ENCODE measurements around the gene OGFOD1. TPM values are rescaled to one million over a fixed set of nuclear protein-coding genes. Genes with fewer than 3 reads are reported as not detected.

OGFOD1 gene
- total RNA-seq, 1 experiment from 2014 or later, result 51.6 TPM

- TF ChIP-seq ZBTB33 (IDR thresholded peaks at IDR 0.05; ENCODE audit: extremely low read depth, insufficient replicate concordance, low read length), result no peak
- TF ChIP-seq MAX (IDR thresholded peaks at IDR 0.05), result no peak
- TF ChIP-seq YY1 (IDR thresholded peaks at IDR 0.05; ENCODE audit: extremely low read depth, insufficient replicate concordance, low read depth, low read length), result no peak
- TF ChIP-seq ZFX (IDR thresholded peaks at IDR 0.05), result no peak
Observed at GRCh38 chr16:56514845-56515244, 63.5 kb downstream of the OGFOD1 start (continued).

- POLR2A ChIA-PET, result no interaction called here
- CTCF ChIA-PET, result interaction anchor here (0.9 kb wide), 1 partner anchor 186 kb away, joined by 3 read pairs; no protein-coding TSS in a partner anchor
- Histone ChIP-seq H3K9ac (ENCODE audit: low read length) (no peak overlapping the region), H3K36me3 (ENCODE audit: control insufficient read depth in 1 of 2, insufficient read depth in 2 of 2, low read length in 2 of 2) (no peaks in the 10 kb centered on the region), H4K20me1 (ENCODE audit: insufficient read depth) (no peaks in the 10 kb centered on the region), H2AFZ (ENCODE audit: low read depth, low read length, poor library complexity, severe bottlenecking) (no peak overlapping the region), H3K79me2 (ENCODE audit: insufficient read depth, low read length) (no peaks in the 10 kb centered on the region), H3K4me1 (ENCODE audit: control insufficient read depth in 1 of 2, insufficient read depth in 2 of 2, low read length in 2 of 2) (peaks cover 21 to 28% of the 10 kb centered on the region in 2 experiments), H3K9me3 (ENCODE audit: control insufficient read depth in 1 of 2, insufficient read depth in 1 of 2, low read depth in 1 of 2, low read length in 2 of 2) (no peaks in the 10 kb centered on the region), H3K4me3 (replicated peaks in 1 of 2; ENCODE audit: low read depth in 1 of 2, low read length in 2 of 2) (no peak overlapping the region), H3K27ac (ENCODE audit: low read depth, low read length) (no peak overlapping the region), H3K9me2 (ENCODE audit: insufficient read depth) (no peaks in the 10 kb centered on the region), H3K4me2 (ENCODE audit: low read length) (no peak overlapping the region), H3K27me3 (ENCODE audit: insufficient read depth, low read length) (no peaks in the 10 kb centered on the region)
- intact Hi-C loops (cut with micrococcal nuclease), result loop anchor here (2.0 kb wide), 1 partner anchor 85 kb away; no protein-coding TSS in a partner anchor
- ATAC-seq, result no peak
- no TSS peak for BruUV-seq (replicated peaks)
- no peak for DNase-seq (ENCODE audit: low read depth, low spot score)
- RAD21 ChIA-PET (ENCODE audit: low non-redundant PET in 1 of 2, low total read pairs in 2 of 2, uncharacterized antibody in 2 of 2, unreplicated experiment in 2 of 2), result no interaction called here
- no peak for TF ChIP-seq EZH2 (IDR thresholded peaks at IDR 0.05)
- TF ChIP-seq ATF3 (IDR thresholded peaks at IDR 0.05), result no peak
- no peak for TF ChIP-seq RAD21 (IDR thresholded peaks at IDR 0.05; ENCODE audit: low read depth)
- TF ChIP-seq ZNF274 (IDR thresholded peaks at IDR 0.05; ENCODE audit: low read depth, low read length), result no peak
- TF ChIP-seq CBX3 (IDR thresholded peaks at IDR 0.05; ENCODE audit: low read depth), result no peak
- no peak for TF ChIP-seq FOSL1 (IDR thresholded peaks at IDR 0.05; ENCODE audit: low read depth)
- TF ChIP-seq SP1 (IDR thresholded peaks at IDR 0.05; ENCODE audit: low read depth), result no peak
- TF ChIP-seq POLR2AphosphoS5 (IDR thresholded peaks at IDR 0.05; ENCODE audit: low read depth, low read length), result no peak
- no peak for TF ChIP-seq CTCF (IDR thresholded peaks at IDR 0.05 in 2 of 3, conservative IDR thresholded peaks at IDR 0.05 in 1 of 3; ENCODE audit: borderline replicate concordance in 1 of 3, insufficient read depth in 1 of 3, low read depth in 2 of 3, low read length in 2 of 3)
- TF ChIP-seq MAX (IDR thresholded peaks at IDR 0.05), result no peak
- TF ChIP-seq JUND (IDR thresholded peaks at IDR 0.05), result no peak
- TF ChIP-seq ELF1 (IDR thresholded peaks at IDR 0.05; ENCODE audit: borderline replicate concordance, low read depth), result no peak
- TF ChIP-seq REST (IDR thresholded peaks at IDR 0.05; ENCODE audit: low read depth), result no peak
Observed at GRCh38 chr16:56515665-56516064, 64.3 kb downstream of the OGFOD1 start.

Measured in HCT116 (cell line).